ENCODE results near the gene SNRPD3.
"Not testable (repeated sequence)": the region's sequence is repeated elsewhere in the genome, so short reads cannot be mapped to it uniquely, and the experiment has no call there.

Gene SNRPD3

DNA sequence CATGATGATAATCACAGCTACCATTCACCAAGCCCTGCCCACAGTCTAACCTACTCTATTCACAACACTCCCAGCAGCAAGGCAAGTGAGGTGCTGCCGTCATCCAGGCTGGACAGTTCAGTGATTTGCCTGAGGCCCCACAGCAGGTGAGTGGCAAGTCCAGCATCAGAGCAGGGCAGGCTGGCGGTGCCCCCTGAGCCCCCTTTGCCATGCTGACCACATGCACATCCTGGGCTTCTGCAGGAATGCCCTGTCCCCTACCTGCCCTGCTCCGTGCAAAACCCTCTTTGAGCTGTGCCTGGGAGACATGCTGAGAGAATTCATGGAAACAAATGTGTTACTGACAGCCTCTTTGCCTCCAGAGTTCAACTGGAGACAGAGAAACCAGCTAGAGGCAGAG lies 54.1 kb downstream of the SNRPD3 start:
- DNase-seq (ENCODE audit: low spot score), result not testable (repeated sequence)

- DNase-seq (ENCODE audit: low spot score), result not testable (repeated sequence)
Measured at GRCh38 chr22:24614794-24615193, 59.0 kb downstream of the SNRPD3 start.

- DNase-seq (ENCODE audit: low spot score), result not testable (repeated sequence)
Measured at GRCh38 chr22:24621244-24621643, 65.4 kb downstream of the SNRPD3 start.

GRCh38 chr22:24622596-24622995 lies 66.8 kb downstream of the SNRPD3 start:
- peak; percentile 25 for DNase-seq (ENCODE audit: low spot score)

Data from hepatic stellate cell (primary cell).